IMR-90 (cell line): ENCODE measurements around the gene HSPA1L. TPM values are rescaled to one million over a fixed set of nuclear protein-coding genes. Genes with fewer than 3 reads are reported as not detected.

ENCODE experiments used
- ATAC-seq: fragments of 200-7000 bp; cut with Tn5 transposase; 2 replicates; pipeline ENCODE4 v1.9.1; 2020; ENCODE audit warnings: low read depth, mild to moderate bottlenecking, moderate library complexity
- BruUV-seq: library from RNA; stranded (reverse); fragments of 400-500 nt; replicated peaks from 2 replicates; lab custom pipeline; 2021; lab: Mats Ljungman, UMichigan
- CTCF ChIA-PET: fragments of 300-600 bp; formaldehyde crosslinking; extraction: SDS; loops from one replicate; lab custom pipeline; 2021; ENCODE audit warnings: antibody characterized with exemption; lab: Yijun Ruan, JAX
- POLR2A ChIA-PET: fragments of 300-600 bp; sonication (Branson Sonifier 250); formaldehyde crosslinking; loops from one replicate; lab custom pipeline; 2022; ENCODE audit warnings: antibody characterized with exemption; ENCODE audit not compliant: unreplicated experiment; lab: Charles Lee
- DNase-seq: peaks from one replicate; pipeline ENCODE4 v3.0.0; 2013
- H2AFZ ChIP-seq: replicated peaks from 2 replicates; pipeline ENCODE3; 2013; ENCODE audit warnings: low read length, mild to moderate bottlenecking; ENCODE audit not compliant: poor library complexity
- H2AK5ac ChIP-seq: 2 replicates; pipeline ENCODE4 v1.6.1; 2013; ENCODE audit warnings: low read depth, low read length, inconsistent platforms
- H2AK9ac ChIP-seq: replicated peaks from 2 replicates; pipeline ENCODE3; 2013; ENCODE audit warnings: mild to moderate bottlenecking, low read depth, low read length, moderate library complexity; ENCODE audit not compliant: poor library complexity
- H2BK120ac ChIP-seq: 2 replicates; pipeline ENCODE4 v1.6.1; 2013; ENCODE audit warnings: low read depth, low read length, inconsistent platforms
- H2BK15ac ChIP-seq: 3 replicates; pipeline ENCODE4 v1.6.1; 2013; ENCODE audit warnings: low read depth, low read length, inconsistent platforms
- H2BK20ac ChIP-seq: 2 replicates; pipeline ENCODE4 v1.6.1; 2013; ENCODE audit warnings: low read depth, mild to moderate bottlenecking, inconsistent platforms, low read length, moderate library complexity
- H2BK5ac ChIP-seq: 2 replicates; pipeline ENCODE4 v1.6.1; 2013; ENCODE audit warnings: mild to moderate bottlenecking, low read depth, low read length, inconsistent platforms; ENCODE audit not compliant: poor library complexity, severe bottlenecking
- H3K14ac ChIP-seq: replicated peaks from 2 replicates; pipeline ENCODE4 v1.6.1; 2013; ENCODE audit warnings: low read depth, low read length, inconsistent platforms
- H3K18ac ChIP-seq: 2 replicates; pipeline ENCODE4 v1.6.1; 2013; ENCODE audit warnings: low read depth, low read length, control low read depth
- H3K23ac ChIP-seq: 2 replicates; pipeline ENCODE4 v1.6.1; 2013; ENCODE audit warnings: low read depth, low read length, inconsistent platforms
- H3K27ac ChIP-seq: 2 replicates; pipeline ENCODE4 v1.5.1; 2013; ENCODE audit warnings: mild to moderate bottlenecking, control low read depth, low read length; ENCODE audit not compliant: insufficient read depth
- H3K27me3 ChIP-seq: 2 replicates; pipeline ENCODE4 v1.6.1; 2013; ENCODE audit warnings: low read length; ENCODE audit not compliant: control insufficient read depth, insufficient read depth
- H3K36me3 ChIP-seq: 2 replicates; pipeline ENCODE4 v1.6.1; 2013; ENCODE audit warnings: low read length, mixed read lengths; ENCODE audit not compliant: control insufficient read depth, insufficient read depth
- H3K4ac ChIP-seq: 2 replicates; pipeline ENCODE4 v1.6.1; 2013; ENCODE audit warnings: low read depth, low read length, inconsistent platforms
- H3K4me1 ChIP-seq: 2 replicates; pipeline ENCODE4 v1.6.1; 2013; ENCODE audit warnings: low read length, mixed read lengths; ENCODE audit not compliant: control insufficient read depth, insufficient read depth
- H3K4me2 ChIP-seq: 2 replicates; pipeline ENCODE4 v1.6.1; 2013; ENCODE audit warnings: low read depth, mild to moderate bottlenecking, control low read depth, low read length, moderate library complexity
- H3K4me3 ChIP-seq: 2 replicates; pipeline ENCODE4 v1.5.1; 2013; ENCODE audit warnings: low read depth, mild to moderate bottlenecking, control low read depth, low read length, moderate library complexity; ENCODE audit not compliant: insufficient read depth
- H3K56ac ChIP-seq: 2 replicates; pipeline ENCODE4 v1.6.1; 2013; ENCODE audit warnings: low read length, inconsistent platforms; ENCODE audit not compliant: insufficient read depth; ENCODE audit errors: extremely low read depth
- H3K79me1 ChIP-seq, 2 experiments: 2 replicates each; pipeline ENCODE4 v1.6.1; 2013; ENCODE audit warnings: low read length in 2 of 2, inconsistent platforms in 1 of 2, low read depth in 1 of 2
- H3K9ac ChIP-seq: 2 replicates; pipeline ENCODE4 v1.6.1; 2013; ENCODE audit warnings: low read depth, low read length, control low read depth
- H3K9me1 ChIP-seq: 2 replicates; pipeline ENCODE4 v1.6.1; 2013; ENCODE audit warnings: low read length, inconsistent platforms; ENCODE audit not compliant: insufficient read depth
- H3K9me3 ChIP-seq: 2 replicates; pipeline ENCODE4 v1.6.1; 2013; ENCODE audit warnings: low read length; ENCODE audit not compliant: control insufficient read depth, insufficient read depth
- H4K20me1 ChIP-seq: 2 replicates; pipeline ENCODE4 v1.6.1; 2013; ENCODE audit warnings: low read length, inconsistent platforms; ENCODE audit not compliant: insufficient read depth
- H4K5ac ChIP-seq: 2 replicates; pipeline ENCODE4 v1.6.1; 2013; ENCODE audit warnings: mild to moderate bottlenecking, low read depth, low read length, control low read depth
- H4K8ac ChIP-seq, 2 experiments: 2 replicates each; pipeline ENCODE4 v1.6.1; 2013; ENCODE audit warnings: low read depth in 2 of 2, low read length in 2 of 2, control low read depth in 1 of 2, inconsistent platforms in 1 of 2
- H4K91ac ChIP-seq: 2 replicates; pipeline ENCODE4 v1.6.1; 2013; ENCODE audit warnings: low read depth, low read length, inconsistent platforms; ENCODE audit not compliant: insufficient read depth
- CEBPB ChIP-seq: IDR thresholded peaks from 2 replicates; pipeline ENCODE4 v1.6.1; 2012; ENCODE audit warnings: low read depth, low read length, improper control_type of control experiment
- CHD1 ChIP-seq: IDR thresholded peaks from 2 replicates; pipeline ENCODE4 v1.6.1; 2012; ENCODE audit warnings: low read depth, low read length, improper control_type of control experiment
- CTCF ChIP-seq: conservative IDR thresholded peaks from 2 replicates; pipeline ENCODE4 v1.5.1; 2012; ENCODE audit warnings: mild to moderate bottlenecking, low read depth, low read length, improper control_type of control experiment
- ELK1 ChIP-seq: fragments of 150-350 bp; IDR thresholded peaks from 2 replicates; pipeline ENCODE4 v1.6.1; 2016; ENCODE audit warnings: low read depth, mild to moderate bottlenecking, low read length, moderate library complexity, borderline replicate concordance
- MXI1 ChIP-seq: IDR thresholded peaks from 2 replicates; pipeline ENCODE4 v1.6.1; 2012; ENCODE audit warnings: low read depth, mild to moderate bottlenecking, low read length, moderate library complexity, borderline replicate concordance
- NFE2L2 ChIP-seq: fragments of 150-350 bp; IDR thresholded peaks from 2 replicates; pipeline ENCODE4 v1.6.1; 2016; ENCODE audit warnings: low read depth, mild to moderate bottlenecking, low read length
- POLR2A ChIP-seq: IDR thresholded peaks from 2 replicates; pipeline ENCODE4 v1.6.1; 2012; ENCODE audit warnings: mild to moderate bottlenecking, low read depth, low read length
- RAD21 ChIP-seq: IDR thresholded peaks from 2 replicates; pipeline ENCODE4 v1.6.1; 2012; ENCODE audit warnings: low read length, improper control_type of control experiment
- RCOR1 ChIP-seq: IDR thresholded peaks from 2 replicates; pipeline ENCODE4 v1.6.1; 2012; ENCODE audit warnings: mild to moderate bottlenecking, low read length, improper control_type of control experiment; ENCODE audit not compliant: insufficient replicate concordance
- RFX5 ChIP-seq: IDR thresholded peaks from 2 replicates; pipeline ENCODE4 v1.8.0; 2012; ENCODE audit warnings: low read depth, mild to moderate bottlenecking, low read length, moderate library complexity
- SMC3 ChIP-seq: fragments of 150-350 bp; IDR thresholded peaks from 2 replicates; pipeline ENCODE4 v1.6.1; 2016; ENCODE audit warnings: low read depth, mild to moderate bottlenecking, antibody characterized with exemption, low read length, moderate library complexity
- USF2 ChIP-seq: fragments of 150-350 bp; IDR thresholded peaks from 2 replicates; pipeline ENCODE4 v1.6.1; 2017; ENCODE audit warnings: mild to moderate bottlenecking, antibody characterized with exemption, low read length, low read depth
- WGBS, 2 experiments: methylation state at CpG; one replicate each; pipeline versions ENCODE4 v1.1.5 to v1.1.7; 2013; ENCODE audit warnings: missing lambda C conversion rate in 2 of 2; ENCODE audit not compliant: insufficient read length in 1 of 2; ENCODE audit errors: extremely low coverage in 2 of 2; 5-methylcytosine and 5-hydroxymethylcytosine counted together
- dilution Hi-C: fragments of 300-500 bp; cut with HindIII; formaldehyde crosslinking; loops from one replicate; pipeline ENCODE4 v1.14.3; 2018; ENCODE audit warnings: low sequenced_read_pairs; ENCODE audit not compliant: unreplicated experiment
- in situ Hi-C: fragments of 300-500 bp; cut with MboI; formaldehyde crosslinking; loops from 3 replicates; pipeline ENCODE4 v1.14.3; 2019; ENCODE audit warnings: low sequenced_read_pairs, inconsistent platforms, mixed read lengths
- intact Hi-C: fragments of 100-400 bp; cut with micrococcal nuclease; formaldehyde crosslinking; loops from 2 replicates; pipeline ENCODE4 v1.10.0; 2022
- polyA plus RNA-seq, 3 experiments: library from polyadenylated mRNA; depleted of rRNA; stranded (reverse); fragments of >200 nt; gene quantifications; 2 replicates each; pipeline ENCODE4 v1.2.3, GENCODE V29; 2012; ENCODE audit warnings: low replicate concordance in 1 of 3
- total RNA-seq: library from RNA; depleted of rRNA; stranded (reverse); fragments of >200 nt; gene quantifications from 2 replicates; pipeline ENCODE4 v1.2.3, GENCODE V29; 2012

The HSPA1L gene
- total and polyA plus RNA-seq, 2 of the 4 experiments (the other 2 are of a cell fraction), result 0.97 to 1.3 TPM

GRCh38 chr6:31859923-31860322 lies 44.8 kb upstream of the HSPA1L start:
- Histone ChIP-seq H3K9ac (no peak overlapping the region), H4K8ac (no peak overlapping the region), H2BK120ac (no peak overlapping the region), H3K4me3 (no peak overlapping the region), H3K9me1 (peaks cover 2% of the 10 kb centered on the region; the same call in 1 of the 2 replicates), H3K4me2 (no peak overlapping the region), H3K18ac (no peak overlapping the region), H4K5ac (no peak overlapping the region), H3K4ac (no peak overlapping the region), H3K23ac (no peak overlapping the region), H3K36me3 (peaks cover 23% of the 10 kb centered on the region), H2BK15ac (no peak overlapping the region), H3K14ac (no peak overlapping the region), H3K27me3 (no peaks in the 10 kb centered on the region), H3K9me3 (no peaks in the 10 kb centered on the region), H3K4me1 (peaks cover 4% of the 10 kb centered on the region), H2AFZ (no peak overlapping the region), H4K20me1 (no peaks in the 10 kb centered on the region), H3K27ac (no peak overlapping the region), H3K79me1 (peaks cover 7 to 20% of the 10 kb centered on the region in 2 experiments; a peak in 2 of 4 replicates), H4K91ac (no peak overlapping the region), H2BK5ac (no peak overlapping the region), H2BK20ac (no peak overlapping the region), H3K56ac (no peak overlapping the region), H2AK5ac (no peak overlapping the region), H2AK9ac (no peak overlapping the region)
- intact Hi-C loops, result no loop called here
- in situ Hi-C loops, result no loop called here
- WGBS, 2 experiments, result 91% methylated on average over 9 of the region's 11 CpGs; no CpG with 5 or more reads in 1 of the 2 experiments
- POLR2A ChIA-PET, result no interaction called here
- no peak for TF ChIP-seq POLR2A
- no peak for TF ChIP-seq RCOR1
- TF ChIP-seq RFX5, result no peak
- no peak for TF ChIP-seq SMC3
- no peak for TF ChIP-seq CHD1
- TF ChIP-seq RAD21, result no peak
- no peak for TF ChIP-seq CEBPB
- no peak for TF ChIP-seq USF2
- TF ChIP-seq ELK1, result no peak
- no peak for TF ChIP-seq MXI1
- no peak for TF ChIP-seq CTCF
- TF ChIP-seq NFE2L2, result no peak
- dilution Hi-C loops, result no loop called here
- BruUV-seq, result no TSS peak
- ATAC-seq (no peak), DNase-seq (no peak)
- CTCF ChIA-PET, result no interaction called here
